Ishikawa (cell line): Measurements from ENCODE around the gene ATP5PD.

Source experiments
- CEBPB ChIP-seq: IDR thresholded peaks from 2 replicates; pipeline ENCODE4 v1.6.1; 2012
- CREB1 ChIP-seq: IDR thresholded peaks from 2 replicates; pipeline ENCODE4 v1.6.1; 2012; ENCODE audit warnings: low read depth
- EGR1 ChIP-seq: IDR thresholded peaks from 2 replicates; pipeline ENCODE4 v1.6.1; 2012
- EP300 ChIP-seq: IDR thresholded peaks from 2 replicates; pipeline ENCODE4 v1.6.1; 2012; ENCODE audit warnings: borderline replicate concordance
- FOXM1 ChIP-seq: IDR thresholded peaks from 2 replicates; pipeline ENCODE4 v1.6.1; 2012; ENCODE audit warnings: low read depth, borderline replicate concordance
- NFIC ChIP-seq: IDR thresholded peaks from 2 replicates; pipeline ENCODE4 v1.6.1; 2012
- RAD21 ChIP-seq: IDR thresholded peaks from 2 replicates; pipeline ENCODE4 v1.6.1; 2012; ENCODE audit warnings: low read depth
- TCF12 ChIP-seq: IDR thresholded peaks from 2 replicates; pipeline ENCODE4 v1.6.1; 2012; ENCODE audit warnings: low read depth
- TEAD4 ChIP-seq: IDR thresholded peaks from 2 replicates; pipeline ENCODE4 v1.6.1; 2012
- YY1 ChIP-seq: IDR thresholded peaks from 2 replicates; pipeline ENCODE4 v1.6.1; 2012; ENCODE audit warnings: low read depth
- ZBTB7A ChIP-seq: IDR thresholded peaks from 2 replicates; pipeline ENCODE4 v1.6.1; 2012; ENCODE audit warnings: low read depth
- TF ChIP-seq, protein P1 (sequence below): IDR thresholded peaks from 2 replicates; pipeline ENCODE4 v1.6.1; 2012
- TF ChIP-seq, protein P2 (sequence below): IDR thresholded peaks from 2 replicates; pipeline ENCODE4 v1.6.1; 2012; ENCODE audit warnings: low read depth, mild to moderate bottlenecking
- TF ChIP-seq, protein P3 (sequence below): IDR thresholded peaks from 2 replicates; pipeline ENCODE4 v1.6.1; 2012

Gene ATP5PD

DNA sequence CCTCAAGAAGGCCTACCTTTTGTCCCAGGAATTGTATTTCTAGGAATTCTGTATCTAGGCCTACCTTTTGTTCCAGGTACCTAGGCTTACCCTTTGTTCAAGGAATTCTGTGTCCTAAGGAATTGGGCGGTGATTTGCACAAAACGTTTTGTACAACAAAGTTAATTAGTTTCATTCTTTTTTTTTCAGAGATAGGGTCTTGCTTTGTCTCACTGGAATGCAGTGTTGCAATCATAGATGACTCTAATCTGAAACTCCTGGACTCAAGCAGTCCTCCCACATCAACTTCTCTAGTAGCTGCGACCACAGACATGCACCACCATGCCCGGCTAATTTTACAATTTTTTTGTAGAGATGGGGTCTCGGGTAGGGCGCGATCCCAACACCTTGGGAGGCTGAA lies 52.3 kb downstream of the ATP5PD start:
- TF ChIP-seq ZBTB7A (no peak), CEBPB (peak; percentile 77)

DNA sequence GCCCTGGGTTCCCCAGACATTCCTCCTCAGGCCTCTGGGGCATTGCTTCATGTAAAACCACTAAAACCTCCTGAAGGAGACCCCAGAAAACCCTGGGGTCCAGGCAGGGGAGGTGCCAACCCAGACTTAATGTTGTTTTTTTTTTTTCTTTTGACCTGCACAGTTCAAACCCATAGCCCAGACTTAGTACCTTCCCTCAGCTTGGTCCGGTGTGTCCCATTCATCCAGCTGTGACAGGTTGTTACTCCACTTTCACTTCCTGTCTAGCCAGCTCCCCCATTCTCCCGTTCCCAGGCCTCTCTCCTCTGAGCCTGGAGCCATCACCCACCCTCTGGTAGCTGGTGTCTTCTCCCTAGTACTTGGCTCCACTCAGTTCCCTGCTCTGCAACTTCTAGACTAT lies 54.5 kb downstream of the ATP5PD start:
- TF ChIP-seq ZBTB7A: no peak
- peak; percentile 44; the same call in 1 of the 2 replicates for TF ChIP-seq TCF12
- TF ChIP-seq NFIC: peak; percentile 9; the same call in 1 of the 2 replicates

DNA sequence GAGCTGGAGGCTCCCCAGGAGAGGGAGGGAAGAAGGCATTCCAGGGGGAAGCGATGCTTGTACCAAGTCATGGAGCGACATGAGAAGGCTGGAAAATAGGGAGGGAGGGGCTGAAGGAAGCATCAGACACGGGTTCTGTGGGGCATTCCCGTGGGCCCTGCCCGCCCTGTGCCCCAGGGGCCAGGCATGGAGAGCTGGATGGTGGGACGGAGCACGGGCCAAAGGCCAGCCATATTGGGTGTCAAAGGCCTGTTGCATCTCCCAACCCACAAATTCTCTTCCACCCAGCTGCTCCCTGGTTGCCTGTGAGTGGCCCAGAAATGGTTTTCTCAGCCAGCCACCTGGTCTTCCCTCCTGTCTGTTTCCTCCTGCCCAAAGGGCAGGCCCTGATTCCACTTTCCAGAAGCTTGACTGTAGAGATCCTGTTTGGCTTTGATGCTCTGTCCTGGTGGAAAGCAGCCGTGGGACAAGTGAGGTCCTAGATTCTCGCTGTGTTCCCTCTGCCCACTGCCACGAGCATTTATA lies 56.1 kb downstream of the ATP5PD start:
- TF ChIP-seq TEAD4: no peak
- TF ChIP-seq EGR1: no peak
- no peak for TF ChIP-seq RAD21
- TF ChIP-seq FOXM1: no peak
- TF ChIP-seq, protein P1, sequence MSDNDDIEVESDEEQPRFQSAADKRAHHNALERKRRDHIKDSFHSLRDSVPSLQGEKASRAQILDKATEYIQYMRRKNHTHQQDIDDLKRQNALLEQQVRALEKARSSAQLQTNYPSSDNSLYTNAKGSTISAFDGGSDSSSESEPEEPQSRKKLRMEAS: no peak
- no peak for TF ChIP-seq NFIC
- no peak for TF ChIP-seq YY1
- no peak for TF ChIP-seq TCF12
- TF ChIP-seq, protein P2, sequence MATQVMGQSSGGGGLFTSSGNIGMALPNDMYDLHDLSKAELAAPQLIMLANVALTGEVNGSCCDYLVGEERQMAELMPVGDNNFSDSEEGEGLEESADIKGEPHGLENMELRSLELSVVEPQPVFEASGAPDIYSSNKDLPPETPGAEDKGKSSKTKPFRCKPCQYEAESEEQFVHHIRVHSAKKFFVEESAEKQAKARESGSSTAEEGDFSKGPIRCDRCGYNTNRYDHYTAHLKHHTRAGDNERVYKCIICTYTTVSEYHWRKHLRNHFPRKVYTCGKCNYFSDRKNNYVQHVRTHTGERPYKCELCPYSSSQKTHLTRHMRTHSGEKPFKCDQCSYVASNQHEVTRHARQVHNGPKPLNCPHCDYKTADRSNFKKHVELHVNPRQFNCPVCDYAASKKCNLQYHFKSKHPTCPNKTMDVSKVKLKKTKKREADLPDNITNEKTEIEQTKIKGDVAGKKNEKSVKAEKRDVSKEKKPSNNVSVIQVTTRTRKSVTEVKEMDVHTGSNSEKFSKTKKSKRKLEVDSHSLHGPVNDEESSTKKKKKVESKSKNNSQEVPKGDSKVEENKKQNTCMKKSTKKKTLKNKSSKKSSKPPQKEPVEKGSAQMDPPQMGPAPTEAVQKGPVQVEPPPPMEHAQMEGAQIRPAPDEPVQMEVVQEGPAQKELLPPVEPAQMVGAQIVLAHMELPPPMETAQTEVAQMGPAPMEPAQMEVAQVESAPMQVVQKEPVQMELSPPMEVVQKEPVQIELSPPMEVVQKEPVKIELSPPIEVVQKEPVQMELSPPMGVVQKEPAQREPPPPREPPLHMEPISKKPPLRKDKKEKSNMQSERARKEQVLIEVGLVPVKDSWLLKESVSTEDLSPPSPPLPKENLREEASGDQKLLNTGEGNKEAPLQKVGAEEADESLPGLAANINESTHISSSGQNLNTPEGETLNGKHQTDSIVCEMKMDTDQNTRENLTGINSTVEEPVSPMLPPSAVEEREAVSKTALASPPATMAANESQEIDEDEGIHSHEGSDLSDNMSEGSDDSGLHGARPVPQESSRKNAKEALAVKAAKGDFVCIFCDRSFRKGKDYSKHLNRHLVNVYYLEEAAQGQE: no peak
- TF ChIP-seq, protein P3, sequence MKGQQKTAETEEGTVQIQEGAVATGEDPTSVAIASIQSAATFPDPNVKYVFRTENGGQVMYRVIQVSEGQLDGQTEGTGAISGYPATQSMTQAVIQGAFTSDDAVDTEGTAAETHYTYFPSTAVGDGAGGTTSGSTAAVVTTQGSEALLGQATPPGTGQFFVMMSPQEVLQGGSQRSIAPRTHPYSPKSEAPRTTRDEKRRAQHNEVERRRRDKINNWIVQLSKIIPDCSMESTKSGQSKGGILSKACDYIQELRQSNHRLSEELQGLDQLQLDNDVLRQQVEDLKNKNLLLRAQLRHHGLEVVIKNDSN: no peak
- TF ChIP-seq ZBTB7A: no peak
- TF ChIP-seq EP300: no peak
- no peak for TF ChIP-seq CREB1
- TF ChIP-seq CEBPB: no peak
